NT2/D1 (cell line): ENCODE data around the gene TEX52.

Experiments
- SUZ12 ChIP-seq: IDR thresholded peaks from 2 replicates; pipeline ENCODE4 v1.6.1; 2011; ENCODE audit not compliant: insufficient read length, insufficient read depth; ENCODE audit errors: extremely low read depth
- YY1 ChIP-seq: IDR thresholded peaks from 2 replicates; pipeline ENCODE4 v1.6.1; 2011; ENCODE audit not compliant: insufficient read length, insufficient read depth
- ZNF274 ChIP-seq: IDR thresholded peaks from 2 replicates; pipeline ENCODE4 v1.6.1; 2011; ENCODE audit warnings: mild to moderate bottlenecking, low read depth, low read length

- no peak for TF ChIP-seq SUZ12
- TF ChIP-seq ZNF274, result no peak
- no peak for TF ChIP-seq YY1
Observed at GRCh38 chr12:2826036-2826435, 30.8 kb downstream of the TEX52 start.
